ENCODE data around the gene KCND1. TPM values are rescaled to one million over a fixed set of nuclear protein-coding genes. Genes with fewer than 3 reads are reported as not detected.

KCND1 gene
- polyA plus RNA-seq, 1 donor from 2014 or later = 3.7 TPM

DNA sequence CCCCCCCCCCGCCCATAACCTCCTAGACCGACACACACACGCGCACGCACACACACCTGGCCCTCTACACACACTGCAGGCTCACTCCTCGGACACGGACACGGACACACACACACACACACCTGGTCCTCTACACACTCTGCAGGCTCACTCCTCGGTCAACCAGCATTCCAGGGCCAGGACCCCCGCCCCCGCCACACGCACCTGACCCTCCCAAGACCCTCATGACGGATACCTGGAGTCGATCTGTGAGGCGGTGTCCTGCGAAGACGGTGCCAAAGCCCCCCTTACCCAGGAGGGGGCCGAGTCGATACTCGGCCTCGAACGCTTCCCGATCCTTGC, 53.4 kb downstream of the KCND1 start:
- TF ChIP-seq MXI1 (conservative IDR thresholded peaks at IDR 0.05; ENCODE audit: poor library complexity, severe bottlenecking) (no peak), EZH2 (IDR thresholded peaks at IDR 0.05; ENCODE audit: borderline replicate concordance, insufficient read depth, low read length, poor library complexity, severe bottlenecking) (no peak), RAD21 (conservative IDR thresholded peaks at IDR 0.05) (no peak), EP300 (conservative IDR thresholded peaks at IDR 0.05; ENCODE audit: poor library complexity, severe bottlenecking) (no peak), SMC3 (conservative IDR thresholded peaks at IDR 0.05; ENCODE audit: poor library complexity) (no peak), POLR2AphosphoS5 (IDR thresholded peaks at IDR 0.05) (no peak), TAF1 (IDR thresholded peaks at IDR 0.05; ENCODE audit: low read depth) (no peak)
- TF ChIP-seq, protein P1, sequence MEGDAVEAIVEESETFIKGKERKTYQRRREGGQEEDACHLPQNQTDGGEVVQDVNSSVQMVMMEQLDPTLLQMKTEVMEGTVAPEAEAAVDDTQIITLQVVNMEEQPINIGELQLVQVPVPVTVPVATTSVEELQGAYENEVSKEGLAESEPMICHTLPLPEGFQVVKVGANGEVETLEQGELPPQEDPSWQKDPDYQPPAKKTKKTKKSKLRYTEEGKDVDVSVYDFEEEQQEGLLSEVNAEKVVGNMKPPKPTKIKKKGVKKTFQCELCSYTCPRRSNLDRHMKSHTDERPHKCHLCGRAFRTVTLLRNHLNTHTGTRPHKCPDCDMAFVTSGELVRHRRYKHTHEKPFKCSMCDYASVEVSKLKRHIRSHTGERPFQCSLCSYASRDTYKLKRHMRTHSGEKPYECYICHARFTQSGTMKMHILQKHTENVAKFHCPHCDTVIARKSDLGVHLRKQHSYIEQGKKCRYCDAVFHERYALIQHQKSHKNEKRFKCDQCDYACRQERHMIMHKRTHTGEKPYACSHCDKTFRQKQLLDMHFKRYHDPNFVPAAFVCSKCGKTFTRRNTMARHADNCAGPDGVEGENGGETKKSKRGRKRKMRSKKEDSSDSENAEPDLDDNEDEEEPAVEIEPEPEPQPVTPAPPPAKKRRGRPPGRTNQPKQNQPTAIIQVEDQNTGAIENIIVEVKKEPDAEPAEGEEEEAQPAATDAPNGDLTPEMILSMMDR (IDR thresholded peaks at IDR 0.05; ENCODE audit: poor library complexity, severe bottlenecking) = no peak
- TF ChIP-seq, protein P2, sequence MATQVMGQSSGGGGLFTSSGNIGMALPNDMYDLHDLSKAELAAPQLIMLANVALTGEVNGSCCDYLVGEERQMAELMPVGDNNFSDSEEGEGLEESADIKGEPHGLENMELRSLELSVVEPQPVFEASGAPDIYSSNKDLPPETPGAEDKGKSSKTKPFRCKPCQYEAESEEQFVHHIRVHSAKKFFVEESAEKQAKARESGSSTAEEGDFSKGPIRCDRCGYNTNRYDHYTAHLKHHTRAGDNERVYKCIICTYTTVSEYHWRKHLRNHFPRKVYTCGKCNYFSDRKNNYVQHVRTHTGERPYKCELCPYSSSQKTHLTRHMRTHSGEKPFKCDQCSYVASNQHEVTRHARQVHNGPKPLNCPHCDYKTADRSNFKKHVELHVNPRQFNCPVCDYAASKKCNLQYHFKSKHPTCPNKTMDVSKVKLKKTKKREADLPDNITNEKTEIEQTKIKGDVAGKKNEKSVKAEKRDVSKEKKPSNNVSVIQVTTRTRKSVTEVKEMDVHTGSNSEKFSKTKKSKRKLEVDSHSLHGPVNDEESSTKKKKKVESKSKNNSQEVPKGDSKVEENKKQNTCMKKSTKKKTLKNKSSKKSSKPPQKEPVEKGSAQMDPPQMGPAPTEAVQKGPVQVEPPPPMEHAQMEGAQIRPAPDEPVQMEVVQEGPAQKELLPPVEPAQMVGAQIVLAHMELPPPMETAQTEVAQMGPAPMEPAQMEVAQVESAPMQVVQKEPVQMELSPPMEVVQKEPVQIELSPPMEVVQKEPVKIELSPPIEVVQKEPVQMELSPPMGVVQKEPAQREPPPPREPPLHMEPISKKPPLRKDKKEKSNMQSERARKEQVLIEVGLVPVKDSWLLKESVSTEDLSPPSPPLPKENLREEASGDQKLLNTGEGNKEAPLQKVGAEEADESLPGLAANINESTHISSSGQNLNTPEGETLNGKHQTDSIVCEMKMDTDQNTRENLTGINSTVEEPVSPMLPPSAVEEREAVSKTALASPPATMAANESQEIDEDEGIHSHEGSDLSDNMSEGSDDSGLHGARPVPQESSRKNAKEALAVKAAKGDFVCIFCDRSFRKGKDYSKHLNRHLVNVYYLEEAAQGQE (IDR thresholded peaks at IDR 0.05; ENCODE audit: borderline replicate concordance) = no peak
- Histone ChIP-seq H3F3A (ENCODE audit: insufficient read depth, low read length, poor library complexity, severe bottlenecking) (no peaks in the 10 kb centered on the region), H3K4me3 (ENCODE audit: low read length) (peak overlapping the region; percentile 74), H3K9ac (ENCODE audit: low read length) (peak overlapping the region; percentile 66), H3K27ac (ENCODE audit: low read length) (peak overlapping the region; percentile 65), H3K9me3 (ENCODE audit: low read length) (no peaks in the 10 kb centered on the region), H3K4me2 (ENCODE audit: low read length) (no peak overlapping the region), H3K79me2 (replicated peaks; ENCODE audit: insufficient read depth, low read length) (no peaks in the 10 kb centered on the region), H4K20me1 (ENCODE audit: insufficient read depth) (no peaks in the 10 kb centered on the region), H3K36me3 (ENCODE audit: insufficient read depth, low read length) (no peaks in the 10 kb centered on the region), H2AFZ (ENCODE audit: low read depth, low read length) (no peak overlapping the region), H3K27me3 (ENCODE audit: insufficient read depth, low read depth, low read length) (no peaks in the 10 kb centered on the region), H3K9me2 (ENCODE audit: insufficient read depth, low read length) (no peaks in the 10 kb centered on the region)

DNA sequence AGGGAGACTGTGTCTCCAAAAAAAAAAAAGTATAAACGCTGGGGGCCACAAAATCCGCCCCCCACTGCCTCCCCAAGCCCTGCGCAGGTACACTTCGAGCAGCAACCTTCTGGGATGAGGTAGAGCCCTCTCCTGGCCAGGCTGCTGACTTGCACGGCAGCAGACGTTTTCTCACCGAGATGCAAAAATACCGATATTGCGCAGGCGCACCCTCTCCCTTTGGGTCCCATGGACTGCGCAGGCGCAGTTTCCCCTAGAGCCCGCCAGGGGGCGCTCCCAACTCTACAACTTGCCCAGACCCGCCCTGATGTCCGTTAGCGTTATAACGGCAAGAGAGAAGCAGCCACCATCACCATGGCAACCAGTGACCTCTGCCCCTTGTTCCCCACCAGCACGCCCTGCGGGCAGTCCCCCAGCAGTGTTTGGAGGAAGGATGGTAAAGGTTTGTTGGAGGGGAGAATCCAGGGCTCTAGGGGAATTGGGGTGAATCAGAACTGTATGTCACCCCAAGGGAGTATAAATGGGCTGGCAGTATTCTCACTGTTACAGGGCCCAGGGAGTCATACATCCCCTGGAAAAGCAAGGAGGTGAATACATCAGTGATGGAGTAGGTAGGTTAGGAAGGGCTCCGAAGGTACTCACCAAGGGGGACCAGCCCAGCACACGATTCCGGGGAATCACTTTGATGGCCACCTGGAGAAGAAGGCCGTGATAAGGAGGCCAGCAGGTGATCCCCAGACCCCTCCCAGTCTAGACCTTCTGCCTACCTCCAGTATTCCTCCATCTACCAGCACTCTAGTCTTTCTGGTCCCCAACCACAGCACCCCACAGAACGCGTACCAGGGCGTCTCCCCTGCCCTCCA, 54.3 kb downstream of the KCND1 start:
- H3K9ac ChIP-seq (ENCODE audit: low read length) = peak overlapping the region; percentile 44
- H3K4me2 ChIP-seq (ENCODE audit: low read length) = peak overlapping the region; percentile 65
- H3K27me3 ChIP-seq (ENCODE audit: insufficient read depth, low read depth, low read length) = no peaks in the 10 kb centered on the region
- no peaks in the 10 kb centered on the region for H3K9me3 ChIP-seq (ENCODE audit: low read length)
- no peaks in the 10 kb centered on the region for H4K20me1 ChIP-seq (ENCODE audit: insufficient read depth)
- peak overlapping the region; percentile 52 for H3K27ac ChIP-seq (ENCODE audit: low read length)
- H3K36me3 ChIP-seq (ENCODE audit: insufficient read depth, low read length) = no peaks in the 10 kb centered on the region
- peak overlapping the region; percentile 74 for H3K4me3 ChIP-seq (ENCODE audit: low read length)
- no peak overlapping the region for H2AFZ ChIP-seq (ENCODE audit: low read depth, low read length)
- no peaks in the 10 kb centered on the region for H3K9me2 ChIP-seq (ENCODE audit: insufficient read depth, low read length)
- TF ChIP-seq TAF1 (IDR thresholded peaks at IDR 0.05; ENCODE audit: low read depth) (no peak), EP300 (conservative IDR thresholded peaks at IDR 0.05; ENCODE audit: poor library complexity, severe bottlenecking) (no peak), MXI1 (conservative IDR thresholded peaks at IDR 0.05; ENCODE audit: poor library complexity, severe bottlenecking) (peak; percentile 19), SMC3 (conservative IDR thresholded peaks at IDR 0.05; ENCODE audit: poor library complexity) (peak; percentile 80), EZH2 (IDR thresholded peaks at IDR 0.05; ENCODE audit: borderline replicate concordance, insufficient read depth, low read length, poor library complexity, severe bottlenecking) (no peak), RAD21 (conservative IDR thresholded peaks at IDR 0.05) (peak; percentile 75), POLR2AphosphoS5 (IDR thresholded peaks at IDR 0.05) (no peak)
- TF ChIP-seq, protein P2 (IDR thresholded peaks at IDR 0.05; ENCODE audit: borderline replicate concordance) = no peak
- TF ChIP-seq, protein P1 (IDR thresholded peaks at IDR 0.05; ENCODE audit: poor library complexity, severe bottlenecking) = peak; percentile 98
- no peaks in the 10 kb centered on the region for H3F3A ChIP-seq (ENCODE audit: insufficient read depth, low read length, poor library complexity, severe bottlenecking)
- H3K79me2 ChIP-seq (replicated peaks; ENCODE audit: insufficient read depth, low read length) = no peaks in the 10 kb centered on the region
